ENCODE measurements around the gene YARS1.

YARS1 gene

GRCh38 chr1:32831878-32832277, 14.7 kb upstream of the YARS1 start:
- DNase-seq = no peak
- TF ChIP-seq GATA1 (IDR thresholded peaks at IDR 0.05; ENCODE audit: low read depth, low read length) = no peak
- no peak for TF ChIP-seq POLR2A (IDR thresholded peaks at IDR 0.05; ENCODE audit: low read length)

- TF ChIP-seq POLR2A (IDR thresholded peaks at IDR 0.05; ENCODE audit: low read length) (no peak), GATA1 (IDR thresholded peaks at IDR 0.05; ENCODE audit: low read depth, low read length) (no peak)
- no peak for DNase-seq
Observed at GRCh38 chr1:32830092-32830852, 13.1 kb upstream of the YARS1 start.

- TF ChIP-seq POLR2A (IDR thresholded peaks at IDR 0.05; ENCODE audit: low read length) = no peak
- TF ChIP-seq GATA1 (IDR thresholded peaks at IDR 0.05; ENCODE audit: low read depth, low read length) = no peak
- peak in 1 of 2 experiments; percentile 12 for DNase-seq
Observed at GRCh38 chr1:32828341-32828740, 11.2 kb upstream of the YARS1 start.

- TF ChIP-seq GATA1 (IDR thresholded peaks at IDR 0.05; ENCODE audit: low read depth, low read length) = no peak
- no peak for TF ChIP-seq POLR2A (IDR thresholded peaks at IDR 0.05; ENCODE audit: low read length)
- DNase-seq = no peak
Observed at GRCh38 chr1:32825181-32825580, 8.0 kb upstream of the YARS1 start.

GRCh38 chr1:32818804-32819541, 1.8 kb upstream of the YARS1 start:
- DNase-seq = peak in 1 of 2 experiments; percentile 39
- TF ChIP-seq POLR2A (IDR thresholded peaks at IDR 0.05; ENCODE audit: low read length) = no peak
- no peak for TF ChIP-seq GATA1 (IDR thresholded peaks at IDR 0.05; ENCODE audit: low read depth, low read length)

GRCh38 chr1:32817815-32818786, 943 bp upstream of the YARS1 start:
- DNase-seq = peak; percentile 70 to 76

GRCh38 chr1:32816676-32817158, 441 bp downstream of the YARS1 start:
- TF ChIP-seq GATA1 (IDR thresholded peaks at IDR 0.05; ENCODE audit: low read depth, low read length) = no peak
- TF ChIP-seq POLR2A (IDR thresholded peaks at IDR 0.05; ENCODE audit: low read length) = no peak
- DNase-seq = peak; percentile 71 to 80

More at GRCh38 chr1:32817815-32818786, 943 bp upstream of the YARS1 start:
- TF ChIP-seq GATA1 (IDR thresholded peaks at IDR 0.05; ENCODE audit: low read depth, low read length) (no peak), POLR2A (IDR thresholded peaks at IDR 0.05; ENCODE audit: low read length) (no peak)

GRCh38 chr1:32813941-32814739, 3.0 kb downstream of the YARS1 start:
- TF ChIP-seq GATA1 (IDR thresholded peaks at IDR 0.05; ENCODE audit: low read depth, low read length) (no peak), POLR2A (IDR thresholded peaks at IDR 0.05; ENCODE audit: low read length) (no peak)
- DNase-seq = peak; percentile 28 to 67

- TF ChIP-seq POLR2A (IDR thresholded peaks at IDR 0.05; ENCODE audit: low read length) (no peak), GATA1 (IDR thresholded peaks at IDR 0.05; ENCODE audit: low read depth, low read length) (no peak)
Observed at GRCh38 chr1:32811917-32812316, 5.2 kb downstream of the YARS1 start.

GRCh38 chr1:32811265-32811664, 5.9 kb downstream of the YARS1 start:
- no peak for TF ChIP-seq POLR2A (IDR thresholded peaks at IDR 0.05; ENCODE audit: low read length)
- no peak for TF ChIP-seq GATA1 (IDR thresholded peaks at IDR 0.05; ENCODE audit: low read depth, low read length)
- DNase-seq = no peak

More at GRCh38 chr1:32811917-32812316, 5.2 kb downstream of the YARS1 start:
- DNase-seq = no peak

- no peak for TF ChIP-seq POLR2A (IDR thresholded peaks at IDR 0.05; ENCODE audit: low read length)
- no peak for TF ChIP-seq GATA1 (IDR thresholded peaks at IDR 0.05; ENCODE audit: low read depth, low read length)
- no peak for DNase-seq
Observed at GRCh38 chr1:32810358-32810757, 6.8 kb downstream of the YARS1 start.

GRCh38 chr1:32808580-32808979, 8.6 kb downstream of the YARS1 start:
- DNase-seq = no peak
- TF ChIP-seq GATA1 (IDR thresholded peaks at IDR 0.05; ENCODE audit: low read depth, low read length) = no peak
- no peak for TF ChIP-seq POLR2A (IDR thresholded peaks at IDR 0.05; ENCODE audit: low read length)
